GM21723 (cell line): ENCODE data around the gene ACSL1.
"Not testable (repeated sequence)": the region's sequence is repeated elsewhere in the genome, so short reads cannot be mapped to it uniquely, and the experiment has no call there.

ENCODE experiments used
- ATAC-seq: cut with Tn5 transposase; IDR thresholded peaks from one replicate; pipeline ENCODE4 v1.9.1; 2021; ENCODE audit warnings: mild to moderate bottlenecking, moderate library complexity; ENCODE audit not compliant: unreplicated experiment

The ACSL1 gene

GRCh38 chr4:184843984-184844554 is 18.3 kb upstream of the ACSL1 start:
- ATAC-seq = no peak

GRCh38 chr4:184839075-184839399 is 13.3 kb upstream of the ACSL1 start:
- not testable (repeated sequence) for ATAC-seq

- ATAC-seq = no peak
Observed at GRCh38 chr4:184838249-184839074, 12.7 kb upstream of the ACSL1 start.

GRCh38 chr4:184836613-184837012 is 10.8 kb upstream of the ACSL1 start:
- ATAC-seq = no peak

- ATAC-seq = no peak
Observed at GRCh38 chr4:184833046-184833838, 7.5 kb upstream of the ACSL1 start.

- no peak for ATAC-seq
Observed at GRCh38 chr4:184831153-184831552, 5.4 kb upstream of the ACSL1 start.

- ATAC-seq = peak; percentile 4
Observed at GRCh38 chr4:184826691-184827270, 1.0 kb upstream of the ACSL1 start.

GRCh38 chr4:184825141-184825895 is 450 bp downstream of the ACSL1 start:
- peak; percentile 31 for ATAC-seq

- peak; percentile 1 for ATAC-seq
Observed at GRCh38 chr4:184824776-184825084, 1.0 kb downstream of the ACSL1 start.

GRCh38 chr4:184824081-184824775 is 1.5 kb downstream of the ACSL1 start:
- no peak for ATAC-seq

GRCh38 chr4:184823014-184823413 is 2.8 kb downstream of the ACSL1 start:
- ATAC-seq = no peak

GRCh38 chr4:184822356-184822755 is 3.4 kb downstream of the ACSL1 start:
- no peak for ATAC-seq

- ATAC-seq = no peak
Observed at GRCh38 chr4:184821242-184821641, 4.5 kb downstream of the ACSL1 start.

- no peak for ATAC-seq
Observed at GRCh38 chr4:184819786-184820185, 6.0 kb downstream of the ACSL1 start.

- peak; percentile 23 for ATAC-seq
Observed at GRCh38 chr4:184818216-184818564, 7.6 kb downstream of the ACSL1 start.

- no peak for ATAC-seq
Observed at GRCh38 chr4:184817494-184818215, 8.1 kb downstream of the ACSL1 start.

GRCh38 chr4:184816962-184817361 is 8.8 kb downstream of the ACSL1 start:
- no peak for ATAC-seq

- ATAC-seq = peak; percentile 77
Observed at GRCh38 chr4:184815046-184815877, 10.5 kb downstream of the ACSL1 start.

GRCh38 chr4:184814686-184815045 is 11.1 kb downstream of the ACSL1 start:
- ATAC-seq = no peak
